ENCODE data around the gene STARD6. TPM values are rescaled to one million over a fixed set of nuclear protein-coding genes. Genes with fewer than 3 reads are reported as not detected.
A peak's percentile ranks its signal among the peaks of the same experiment; 100 is the strongest.
"Not testable (repeated sequence)": the region's sequence is repeated elsewhere in the genome, so short reads cannot be mapped to it uniquely, and the experiment has no call there.

Gene STARD6, protein sequence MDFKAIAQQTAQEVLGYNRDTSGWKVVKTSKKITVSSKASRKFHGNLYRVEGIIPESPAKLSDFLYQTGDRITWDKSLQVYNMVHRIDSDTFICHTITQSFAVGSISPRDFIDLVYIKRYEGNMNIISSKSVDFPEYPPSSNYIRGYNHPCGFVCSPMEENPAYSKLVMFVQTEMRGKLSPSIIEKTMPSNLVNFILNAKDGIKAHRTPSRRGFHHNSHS
- not detected for total RNA-seq

DNA sequence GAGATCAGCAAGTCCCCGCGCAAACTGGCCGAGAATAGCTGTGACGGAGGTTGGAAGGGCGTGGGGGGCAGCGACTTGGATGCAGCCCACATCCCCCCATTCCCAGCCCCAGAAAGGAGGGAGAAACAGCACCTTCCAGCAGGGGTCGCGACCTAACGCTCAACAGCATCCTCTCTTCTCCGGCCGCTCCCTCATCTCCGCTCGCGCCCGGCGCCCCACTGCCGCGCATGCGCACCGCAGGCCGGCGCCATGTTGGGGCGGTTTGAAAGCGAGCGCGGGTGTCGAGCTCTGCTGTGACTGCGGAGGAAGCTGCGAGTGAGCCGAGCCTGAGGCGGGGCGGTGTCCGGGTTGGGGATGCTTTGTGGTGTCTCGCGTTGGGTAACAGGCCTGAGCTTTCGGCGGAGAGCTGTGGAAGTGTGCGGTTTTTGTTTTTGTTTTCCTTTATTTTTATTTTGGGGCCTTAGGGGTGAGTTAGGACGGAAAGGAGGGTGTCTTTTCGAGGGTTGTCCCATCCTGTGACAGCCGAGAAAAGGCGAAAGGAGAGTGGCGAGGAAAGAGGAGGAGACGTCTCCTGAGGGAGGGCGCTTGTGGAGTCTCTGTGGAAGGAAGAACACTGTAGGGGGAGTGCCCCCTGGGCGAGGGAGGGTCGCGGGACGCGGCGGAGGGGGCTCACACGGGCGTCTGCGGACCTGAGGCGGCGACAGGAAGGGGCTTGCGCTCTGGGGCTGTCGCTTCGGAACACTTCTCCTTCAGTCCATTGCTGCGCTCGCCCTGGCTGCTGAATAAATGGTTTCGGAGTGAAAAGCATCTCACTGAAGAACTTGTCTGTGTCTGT, at the start of gene STARD6, which contains the start of gene C18orf54:
STARD6 (minus strand) TSS at position 199 of the 835 bp plus-strand sequence. CDS start 3,285 bp downstream, outside the sequence.
C18orf54 (plus strand) TSS at position 247 of the 835 bp plus-strand sequence. CDS start 2,667 bp downstream, outside the sequence.
- DNase-seq: peak; percentile 97

DNA sequence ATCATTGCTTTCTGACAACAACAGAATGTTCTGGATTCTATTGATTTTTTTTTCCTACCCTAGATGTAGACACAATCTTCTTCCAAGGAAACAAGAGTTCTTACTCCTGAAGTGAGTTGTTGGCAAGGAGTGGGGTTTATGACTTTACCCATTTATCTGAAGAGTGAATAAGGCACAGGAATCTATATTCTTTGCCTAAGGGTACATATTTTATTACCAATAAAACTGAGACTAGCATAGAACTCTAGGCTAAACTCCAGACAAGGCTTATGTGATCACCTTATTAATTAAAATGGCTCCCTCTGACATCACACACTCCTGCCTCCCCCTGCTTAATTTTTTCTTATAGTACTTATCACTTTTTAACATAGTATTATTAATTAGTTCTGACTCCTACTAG, 47.6 kb upstream of the STARD6 start:
- no peak for DNase-seq

DNA sequence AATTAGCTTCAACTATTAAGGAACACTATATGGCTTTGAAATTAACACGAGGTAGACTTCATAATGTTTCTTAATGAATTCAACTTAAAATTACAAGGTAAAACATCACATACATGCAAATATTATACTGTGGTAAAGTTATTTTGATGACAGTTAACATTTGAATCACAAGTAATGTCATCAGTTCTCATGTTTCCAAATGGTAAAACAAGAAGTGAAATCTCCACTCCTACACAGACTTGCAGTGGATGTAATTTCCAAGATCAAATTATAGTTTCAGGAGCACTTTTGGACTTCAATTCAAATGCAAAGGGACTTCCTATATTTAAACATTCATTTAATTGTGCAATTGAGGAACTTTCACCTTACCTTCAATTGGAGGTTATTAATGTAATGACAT, 39.1 kb upstream of the STARD6 start:
- DNase-seq: no peak

DNA sequence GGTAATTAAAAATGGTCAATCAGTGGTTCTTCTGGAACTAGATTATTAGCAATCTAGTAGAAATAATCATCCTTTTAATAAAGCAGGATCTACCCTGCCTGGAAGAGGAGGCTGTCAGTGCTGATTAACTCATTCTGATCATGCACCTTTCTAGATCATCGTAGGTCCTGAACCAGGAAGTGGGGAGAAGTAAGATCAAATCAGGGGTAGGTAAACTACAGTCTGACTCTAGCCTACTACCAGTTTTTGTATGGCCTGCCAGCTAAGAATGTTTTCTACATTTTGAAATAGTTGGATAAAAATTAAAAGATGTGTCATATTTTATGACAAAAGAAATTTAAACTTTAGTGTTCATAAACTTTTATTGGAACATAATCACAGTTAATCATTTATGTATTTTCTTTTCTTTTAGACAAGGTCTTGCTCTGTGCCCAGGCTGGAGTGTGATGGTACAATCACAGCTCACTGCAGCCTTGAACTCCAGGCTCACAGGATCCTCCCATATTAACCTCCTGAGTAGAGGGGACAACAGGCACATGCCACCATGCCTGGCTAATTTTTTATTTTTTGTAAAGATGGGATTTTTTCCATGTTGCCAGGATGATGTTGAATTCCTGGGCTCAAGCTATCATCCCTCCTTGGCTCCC, 36.1 kb upstream of the STARD6 start:
- DNase-seq: no peak

DNA sequence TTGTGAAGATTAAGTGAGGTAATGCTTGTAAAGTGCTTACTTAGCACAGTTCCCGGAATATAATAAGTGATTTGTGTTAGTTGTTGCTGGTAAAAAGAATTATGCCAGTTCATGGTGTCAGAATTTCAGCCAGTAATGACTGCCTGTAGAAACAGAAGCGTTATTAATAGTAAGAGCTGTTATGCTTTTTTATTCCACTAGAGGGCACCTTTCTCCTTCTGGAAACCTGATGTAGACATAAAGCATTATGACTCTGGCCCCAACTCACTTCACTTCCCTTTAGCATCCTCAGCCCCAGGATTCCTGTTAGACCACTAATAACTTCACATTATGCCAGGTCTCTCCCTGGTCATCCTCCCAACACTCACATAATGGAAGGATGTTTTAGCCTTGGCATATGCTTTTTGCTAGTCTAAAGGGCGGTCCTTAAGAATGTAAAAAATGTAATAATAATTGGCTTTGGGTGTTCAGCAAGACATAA, 34.9 kb upstream of the STARD6 start:
- peak; percentile 81 for DNase-seq

DNA sequence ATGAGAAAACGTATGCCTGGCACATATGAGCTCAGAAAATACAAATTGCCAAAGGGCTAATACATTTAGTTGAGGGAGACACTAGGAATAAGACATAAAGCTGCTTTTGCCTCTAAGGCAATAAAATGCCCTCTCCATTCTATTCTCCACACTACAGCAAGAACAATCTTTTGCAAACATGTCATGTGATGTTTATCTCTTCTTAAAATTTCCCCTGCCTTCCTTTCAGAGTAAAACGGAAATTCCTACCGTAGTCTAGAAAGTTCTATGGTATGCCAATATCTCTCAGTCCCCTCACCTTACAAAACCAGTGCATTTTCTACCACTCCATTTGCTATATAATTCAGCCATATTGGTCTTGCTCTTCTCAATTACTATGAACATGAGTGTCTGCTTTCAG, 33.2 kb upstream of the STARD6 start:
- no peak for DNase-seq

DNA sequence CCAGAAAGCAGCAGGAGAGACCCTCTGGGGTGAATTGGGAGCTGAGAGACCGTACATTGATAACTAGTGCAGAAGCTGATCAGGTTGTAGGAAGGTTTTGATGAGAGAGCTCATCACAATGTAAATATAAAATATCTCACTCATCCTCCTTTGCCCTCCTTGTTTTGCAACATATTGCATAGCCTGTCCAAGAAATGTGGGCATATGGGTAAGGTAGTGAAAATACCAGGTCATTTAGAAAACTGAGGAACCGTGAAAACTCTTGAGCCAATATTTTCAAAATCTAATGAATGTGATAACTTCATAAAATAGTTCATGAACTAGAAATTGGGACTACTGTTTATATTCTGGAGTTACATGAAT, 31.5 kb upstream of the STARD6 start:
- DNase-seq: no peak

DNA sequence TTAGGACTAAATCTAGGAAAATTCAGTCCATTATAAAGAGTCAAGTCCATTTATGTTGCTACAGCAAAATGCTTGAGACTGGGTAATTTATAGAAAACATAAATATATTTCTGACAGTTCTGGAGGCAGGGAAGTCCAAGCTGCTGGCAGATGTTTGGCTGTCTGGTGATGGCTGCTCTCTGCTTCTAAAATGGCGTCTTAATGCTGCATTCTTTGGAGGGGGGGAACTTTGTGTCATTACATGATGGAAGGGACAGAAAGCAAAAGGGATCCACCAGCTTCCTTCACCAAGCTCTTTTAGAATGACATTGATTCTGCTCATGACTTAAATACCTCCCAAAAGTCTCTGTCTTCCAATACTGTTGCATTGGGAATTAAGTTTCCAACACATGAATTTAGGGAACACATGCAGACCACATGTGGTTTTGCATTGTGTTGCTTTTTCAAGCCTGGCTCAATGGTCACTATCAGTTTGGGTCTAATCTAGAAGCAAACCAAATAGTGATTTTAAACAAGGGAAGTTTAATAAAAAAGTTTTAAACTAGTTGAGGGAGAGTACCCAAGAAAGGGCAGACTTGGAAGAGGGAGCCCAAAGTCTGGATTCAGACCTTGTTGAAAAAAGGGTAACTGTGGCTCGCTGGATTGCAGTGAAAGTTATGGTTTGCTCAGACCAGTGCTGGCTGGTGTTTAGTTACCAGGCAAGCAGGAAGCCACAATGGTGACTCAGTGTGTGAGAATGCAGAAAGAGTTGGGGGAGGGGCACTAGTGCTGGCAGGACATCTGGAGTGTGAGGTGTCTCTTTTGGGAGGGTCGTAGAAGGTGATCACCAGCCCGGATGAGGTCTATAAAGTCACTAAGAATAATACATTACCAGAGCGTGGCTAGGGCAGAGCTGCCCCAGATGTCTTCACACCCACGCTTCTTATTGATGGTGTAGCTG, 30.8 kb upstream of the STARD6 start:
- no peak for DNase-seq

DNA sequence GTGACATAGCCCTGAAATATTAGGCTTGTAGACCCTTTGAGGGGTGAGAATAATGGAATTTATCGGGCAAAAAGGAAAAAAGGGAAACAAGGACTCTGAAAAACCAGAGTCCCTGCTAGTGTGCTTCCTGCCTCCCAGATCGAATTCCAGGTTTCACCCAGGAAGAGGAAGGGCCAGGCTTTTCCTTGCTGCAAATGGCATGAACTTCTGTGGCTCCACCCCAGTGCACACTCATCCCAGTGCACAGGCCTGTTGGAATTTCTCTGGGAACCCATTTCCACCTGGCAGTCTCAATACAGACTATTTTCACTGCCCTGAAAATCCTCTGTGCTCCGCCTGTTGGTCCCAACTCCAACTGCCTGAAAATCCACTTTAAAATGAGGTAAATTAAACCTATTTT, 30.0 kb upstream of the STARD6 start:
- no peak for DNase-seq

DNA sequence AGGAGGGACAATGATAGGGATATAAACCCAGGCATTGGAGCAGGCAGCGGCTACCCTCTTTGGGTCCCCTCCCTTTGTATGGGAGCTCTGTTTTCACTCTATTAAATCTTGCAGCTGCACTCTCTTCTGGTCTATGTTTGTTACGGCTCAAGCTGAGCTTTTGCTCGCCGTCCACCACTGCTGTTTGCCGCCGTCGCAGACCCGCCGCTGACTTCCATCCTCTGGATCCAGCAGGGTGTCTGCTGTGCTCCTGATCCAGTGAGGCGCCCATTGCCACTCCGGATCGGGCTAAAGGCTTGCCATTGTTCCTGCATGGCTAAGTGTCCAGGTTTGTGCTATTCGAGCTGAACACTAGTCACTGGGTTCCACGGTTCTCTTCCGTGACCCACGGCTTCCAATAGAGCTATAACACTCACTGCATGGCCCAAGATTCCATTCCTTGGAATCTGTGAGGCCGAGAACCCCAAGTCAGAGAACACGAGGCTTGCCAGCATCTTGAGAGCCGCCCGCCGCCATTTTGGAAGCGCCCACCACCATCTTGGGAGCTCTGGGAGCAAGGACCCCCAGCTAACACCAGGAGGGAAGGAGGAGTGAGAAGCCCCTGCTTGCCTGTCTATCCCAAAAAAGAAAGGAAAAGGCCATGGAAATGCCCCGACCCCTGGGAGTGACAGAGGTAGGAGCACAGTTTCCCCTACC, 29.3 kb upstream of the STARD6 start:
- DNase-seq: not testable (repeated sequence)

DNA sequence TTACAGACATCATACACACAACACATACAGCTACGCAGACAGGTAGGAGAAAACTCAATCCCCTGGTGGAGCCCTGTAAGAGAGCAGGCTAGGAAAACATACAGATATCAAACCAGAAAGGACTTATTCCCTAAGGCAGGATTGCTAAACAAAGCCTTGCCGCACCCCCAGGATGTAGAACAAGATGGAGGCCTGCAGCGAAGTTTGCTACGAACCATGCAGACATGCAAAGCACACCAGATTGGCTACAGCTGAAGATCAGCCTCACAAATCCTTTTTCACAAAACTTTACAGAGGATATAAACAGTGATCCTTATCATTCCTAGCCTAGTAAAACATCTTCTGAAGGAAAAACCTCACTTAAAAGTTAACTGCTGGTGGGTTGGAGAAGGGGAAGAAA, 28.4 kb upstream of the STARD6 start:
- DNase-seq: no peak

DNA sequence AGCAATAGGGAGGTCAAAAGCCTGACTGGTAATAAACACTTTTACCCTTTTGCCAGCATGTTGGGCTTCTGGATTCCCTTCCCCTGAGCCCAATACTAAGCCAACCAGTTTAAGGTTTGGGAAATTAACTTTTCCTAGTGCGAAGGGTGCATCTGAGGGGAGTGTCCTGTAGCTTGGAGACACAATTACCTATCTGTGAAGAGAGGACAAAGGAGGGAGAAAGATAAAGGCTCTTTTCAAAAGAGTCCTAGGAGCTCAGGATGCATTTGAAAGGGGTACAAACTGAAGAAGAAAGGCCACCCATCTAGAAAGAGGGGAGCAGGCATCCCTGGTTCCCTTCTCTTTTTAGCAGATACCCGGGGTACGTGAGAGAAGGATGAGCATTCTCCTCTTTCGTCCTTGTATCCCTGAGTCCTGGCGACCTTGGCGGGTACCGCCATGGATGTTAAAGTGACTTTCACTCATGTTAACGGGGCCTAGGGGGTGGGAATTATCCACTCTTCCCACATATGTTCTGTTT, 25.1 kb upstream of the STARD6 start:
- no peak for DNase-seq

DNA sequence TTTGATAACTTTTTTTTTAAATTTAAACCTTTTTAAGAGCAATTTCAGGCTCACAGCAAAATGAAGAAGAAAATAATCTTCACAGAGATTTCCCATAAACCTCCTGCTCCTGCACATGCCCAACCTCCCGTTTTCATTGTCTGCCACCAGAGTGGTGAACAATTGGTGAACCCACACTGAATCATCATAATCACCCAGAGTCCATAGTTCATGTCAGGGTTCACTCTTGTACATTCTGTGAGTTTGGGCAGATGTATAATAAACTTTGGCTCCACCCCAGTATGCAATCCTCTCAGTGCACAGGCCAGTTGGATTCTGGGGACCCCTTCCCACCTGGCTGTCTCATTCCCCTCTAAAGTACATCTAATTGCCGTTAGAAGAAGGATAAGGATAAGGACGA, 24.4 kb upstream of the STARD6 start:
- no peak for DNase-seq

DNA sequence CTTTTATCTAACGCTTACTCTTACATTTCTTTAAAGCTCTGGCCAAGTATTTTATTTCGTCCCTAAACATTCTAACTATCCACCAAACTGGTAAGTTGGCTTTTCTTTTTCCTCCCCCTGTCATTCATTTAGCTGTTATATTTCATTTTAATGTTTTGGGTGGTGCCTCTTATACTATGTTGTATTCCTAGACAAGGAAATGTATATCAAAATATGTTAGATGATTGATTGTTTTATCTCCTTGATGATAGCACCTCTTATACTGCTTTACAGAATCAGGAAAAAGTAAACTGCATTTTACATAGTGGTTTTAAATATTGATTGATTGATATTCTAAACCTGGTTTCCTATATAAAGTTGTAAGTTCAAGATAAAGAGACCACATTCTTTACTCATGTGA, 24.0 kb upstream of the STARD6 start:
- no peak for DNase-seq

DNA sequence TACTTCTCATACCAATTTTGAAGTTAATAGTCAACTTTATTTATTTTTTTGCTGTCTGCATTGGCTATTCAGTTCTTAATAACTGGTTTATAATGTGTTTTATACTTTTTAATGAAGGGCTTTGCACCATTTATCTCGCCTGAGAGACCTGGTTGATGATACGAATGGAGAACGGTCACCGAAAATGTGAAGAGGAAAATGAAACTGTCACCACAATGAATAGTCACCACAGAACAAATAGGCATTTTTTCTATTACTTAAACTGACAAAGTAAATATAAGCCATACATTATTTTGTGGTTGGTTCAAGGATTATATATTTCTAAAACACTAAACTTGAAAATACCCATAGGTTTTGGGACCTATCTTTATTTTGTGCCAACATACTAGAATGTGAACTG, 20.4 kb upstream of the STARD6 start:
- no peak for DNase-seq

DNA sequence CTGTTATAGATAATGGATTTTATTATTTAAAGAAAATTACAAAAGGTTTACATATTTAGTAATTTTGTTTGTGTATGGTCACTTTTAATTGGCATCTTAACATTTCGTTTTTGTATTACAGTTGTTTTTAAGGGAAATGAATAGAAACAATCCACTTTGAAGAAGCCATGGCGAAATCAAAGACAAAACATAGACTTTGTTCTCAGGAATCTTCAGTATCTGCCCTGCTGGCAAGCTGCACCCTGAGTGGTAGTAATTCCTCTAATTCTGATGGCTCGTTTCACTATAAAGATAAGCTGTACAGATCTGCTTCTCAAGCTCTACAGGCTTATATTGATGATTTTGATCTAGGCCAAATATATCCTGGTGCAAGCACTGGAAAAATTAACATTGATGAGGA, 2.7 kb upstream of the STARD6 start:
- no peak for DNase-seq

DNA sequence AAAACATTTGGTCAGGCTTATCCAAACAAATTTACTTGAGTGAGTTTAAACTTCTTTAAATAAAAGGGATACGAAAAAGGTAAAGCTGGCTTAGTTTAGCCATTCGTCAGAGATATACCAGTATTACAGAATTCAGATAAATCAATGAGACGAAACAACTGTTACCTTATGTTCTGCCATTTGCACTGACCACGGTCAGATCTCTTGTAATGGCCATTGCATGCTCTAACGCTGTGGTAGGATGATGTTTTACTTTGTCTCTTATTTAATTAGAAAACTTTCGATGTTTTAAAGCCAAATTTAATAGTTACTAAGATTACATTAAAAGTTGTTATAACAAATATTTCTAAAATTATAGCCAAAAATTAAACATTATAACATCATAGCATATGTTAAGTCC, 1.6 kb upstream of the STARD6 start:
- DNase-seq: peak; percentile 10

DNA sequence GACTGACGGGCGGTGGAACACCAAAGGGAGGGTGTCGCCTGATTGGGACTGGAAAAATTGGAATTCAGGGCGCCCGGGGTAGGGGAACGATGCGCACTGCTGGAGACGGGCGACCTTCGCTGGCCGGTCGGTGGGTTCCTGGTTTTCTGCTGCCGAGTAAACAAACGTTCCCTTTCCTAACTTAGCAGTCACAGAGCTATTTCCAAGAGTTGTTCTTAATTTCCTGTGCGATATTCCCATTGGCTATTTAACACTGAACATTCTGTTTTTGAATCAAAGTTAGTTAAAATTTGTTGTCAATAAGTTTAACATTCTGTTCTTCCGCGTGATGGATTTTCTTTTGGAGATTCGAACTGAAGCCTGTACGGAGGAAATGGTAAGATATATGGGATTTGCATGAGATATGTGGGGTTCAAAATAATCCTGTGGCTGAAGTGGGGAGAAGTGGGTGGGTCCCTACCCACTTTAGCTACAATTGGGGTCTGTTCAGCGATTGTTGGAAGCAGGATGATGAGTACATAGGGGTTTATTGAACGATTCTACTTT, 910 bp upstream of the STARD6 start:
- no peak for DNase-seq

DNA sequence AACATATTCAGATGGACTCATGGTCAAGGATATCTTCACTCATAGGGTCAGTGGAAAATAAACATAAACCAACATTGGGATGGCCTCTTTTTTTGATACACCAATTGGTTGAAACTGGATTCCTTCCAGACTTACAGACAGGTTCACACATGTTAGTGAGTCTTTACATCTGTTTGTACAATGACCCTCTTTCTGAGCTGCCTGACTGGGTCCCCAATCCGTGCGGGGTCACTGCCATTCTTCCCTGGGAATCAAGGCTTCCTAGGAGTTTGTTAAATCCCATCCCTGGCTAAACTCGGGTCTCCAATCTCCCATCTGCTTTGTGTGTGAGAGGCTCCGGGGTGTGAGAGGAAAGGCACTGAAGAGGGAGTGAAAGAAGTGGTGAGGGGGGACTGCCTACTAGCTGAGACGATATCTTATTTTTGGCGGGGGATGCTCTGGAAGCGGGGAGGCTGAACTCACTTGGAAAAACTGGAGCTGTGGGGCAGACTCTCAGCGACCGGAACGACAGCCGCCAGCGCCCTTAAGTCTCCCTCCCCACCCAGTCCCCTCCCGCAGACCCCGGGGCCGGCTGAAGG, 487 bp downstream of the STARD6 start:
- DNase-seq: no peak

DNA sequence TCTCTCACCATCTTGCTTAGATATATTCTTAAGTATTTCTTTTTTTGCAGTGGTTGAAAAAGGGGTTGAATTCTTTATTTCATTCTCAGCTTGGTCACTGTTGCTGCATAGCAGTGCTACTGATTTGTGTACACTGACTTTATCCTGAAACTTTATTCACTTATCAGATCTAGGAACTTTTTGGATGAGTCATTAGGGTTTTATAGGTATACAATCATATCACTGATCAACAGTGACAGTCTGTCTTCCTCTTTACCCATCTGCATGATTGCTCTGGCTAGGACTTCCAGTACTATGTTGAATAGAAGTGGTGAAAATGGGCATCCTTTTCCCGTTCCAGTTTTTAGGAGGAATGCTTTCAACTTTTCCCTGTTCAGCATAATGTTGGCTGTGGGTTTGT, 6.5 kb downstream of the STARD6 start:
- no peak for DNase-seq

Data from tongue (tissue), 2 donors.